Naive B cell (primary cell): Measurements from ENCODE around the gene TAC3. TPM values are rescaled to one million over a fixed set of nuclear protein-coding genes. Genes with fewer than 3 reads are reported as not detected.
"Not testable (repeated sequence)": the region's sequence is repeated elsewhere in the genome, so short reads cannot be mapped to it uniquely, and the experiment has no call there.

Source experiments
- ATAC-seq, 2 donors: fragments of 150-1000 bp; cut with Tn5 transposase; 2 replicates each; pipeline ENCODE4 v1.10.0; 2021; ENCODE audit warnings: low read depth in 2 of 2, mild to moderate bottlenecking in 2 of 2, moderate library complexity in 2 of 2
- DNase-seq: peaks from one replicate; pipeline ENCODE4 v3.0.0; 2022
- H3K27ac Mint-ChIP-seq, 6 donors: one replicate each; pipeline ENCODE4 v1.8.0; 2020 to 2022; ENCODE audit warnings: mild to moderate bottlenecking in 6 of 6, mixed read lengths in 6 of 6, moderate library complexity in 5 of 6, inconsistent platforms in 2 of 6
- H3K27me3 Mint-ChIP-seq, 3 donors: one replicate each; pipeline ENCODE4 v1.8.0; 2021 to 2022; ENCODE audit warnings: mixed read lengths in 3 of 3, mild to moderate bottlenecking in 1 of 3
- H3K36me3 Mint-ChIP-seq, 2 donors: one replicate each; pipeline ENCODE4 v1.8.0; 2020 to 2022; ENCODE audit warnings: mixed read lengths in 2 of 2, inconsistent platforms in 1 of 2, mild to moderate bottlenecking in 1 of 2
- H3K4me1 Mint-ChIP-seq, 3 donors: one replicate each; pipeline ENCODE4 v1.8.0; 2020 to 2022; ENCODE audit warnings: mixed read lengths in 3 of 3, inconsistent platforms in 1 of 3, mild to moderate bottlenecking in 1 of 3, moderate library complexity in 1 of 3
- H3K4me3 Mint-ChIP-seq, 8 donors: one replicate each; pipeline ENCODE4 v1.8.0; 2020 to 2022; ENCODE audit warnings: mild to moderate bottlenecking in 8 of 8, mixed read lengths in 8 of 8, moderate library complexity in 8 of 8, inconsistent platforms in 2 of 8
- H3K9me3 Mint-ChIP-seq, 7 donors: one replicate each; pipeline ENCODE4 v1.8.0; 2020 to 2022; ENCODE audit warnings: mixed read lengths in 7 of 7, mild to moderate bottlenecking in 5 of 7, inconsistent platforms in 2 of 7, moderate library complexity in 1 of 7
- polyA plus RNA-seq, 6 donors: library from polyadenylated mRNA; unstranded; fragments of 300-500 nt; fragmentation: Illumina TruSeq; gene quantifications; one replicate each; pipeline ENCODE4 v1.2.3, GENCODE V29; 2021; ENCODE audit warnings: low read depth in 6 of 6

The TAC3 gene
- polyA plus RNA-seq, 6 donors from 2014 or later, result not detected

- ATAC-seq (no peak), DNase-seq (no peak)
- Mint-ChIP-seq H3K4me1 (peaks cover 30 to 39% (median 36%) of the 10 kb centered on the region in 3 donors), H3K36me3 (peaks cover 4 to 10% of the 10 kb centered on the region in 2 donors), H3K27me3 (no peaks in the 10 kb centered on the region), H3K9me3 (no peaks in the 10 kb centered on the region), H3K27ac (no peak overlapping the region), H3K4me3 (no peak overlapping the region)
Observed at GRCh38 chr12:56995930-56996496, 20.3 kb downstream of the TAC3 start.

DNA sequence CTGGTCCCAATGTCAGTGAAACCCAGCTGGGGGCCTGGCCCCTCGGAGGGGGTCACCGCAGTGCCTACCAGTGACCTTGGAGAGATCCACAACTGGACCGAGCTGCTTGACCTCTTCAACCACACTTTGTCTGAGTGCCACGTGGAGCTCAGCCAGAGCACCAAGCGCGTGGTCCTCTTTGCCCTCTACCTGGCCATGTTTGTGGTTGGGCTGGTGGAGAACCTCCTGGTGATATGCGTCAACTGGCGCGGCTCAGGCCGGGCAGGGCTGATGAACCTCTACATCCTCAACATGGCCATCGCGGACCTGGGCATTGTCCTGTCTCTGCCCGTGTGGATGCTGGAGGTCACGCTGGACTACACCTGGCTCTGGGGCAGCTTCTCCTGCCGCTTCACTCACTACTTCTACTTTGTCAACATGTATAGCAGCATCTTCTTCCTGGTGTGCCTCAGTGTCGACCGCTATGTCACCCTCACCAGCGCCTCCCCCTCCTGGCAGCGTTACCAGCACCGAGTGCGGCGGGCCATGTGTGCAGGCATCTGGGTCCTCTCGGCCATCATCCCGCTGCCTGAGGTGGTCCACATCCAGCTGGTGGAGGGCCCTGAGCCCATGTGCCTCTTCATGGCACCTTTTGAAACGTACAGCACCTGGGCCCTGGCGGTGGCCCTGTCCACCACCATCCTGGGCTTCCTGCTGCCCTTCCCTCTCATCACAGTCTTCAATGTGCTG, 21.0 kb downstream of the TAC3 start:
- no peaks in the 10 kb centered on the region for H3K27me3 Mint-ChIP-seq
- DNase-seq (no peak), ATAC-seq (no peak)
- peaks cover 4 to 10% of the 10 kb centered on the region in 2 donors for H3K36me3 Mint-ChIP-seq
- no peak overlapping the region for H3K4me3 Mint-ChIP-seq
- no peaks in the 10 kb centered on the region for H3K9me3 Mint-ChIP-seq
- peaks cover 26 to 36% (median 34%) of the 10 kb centered on the region in 3 donors for H3K4me1 Mint-ChIP-seq
- no peak overlapping the region for H3K27ac Mint-ChIP-seq

DNA sequence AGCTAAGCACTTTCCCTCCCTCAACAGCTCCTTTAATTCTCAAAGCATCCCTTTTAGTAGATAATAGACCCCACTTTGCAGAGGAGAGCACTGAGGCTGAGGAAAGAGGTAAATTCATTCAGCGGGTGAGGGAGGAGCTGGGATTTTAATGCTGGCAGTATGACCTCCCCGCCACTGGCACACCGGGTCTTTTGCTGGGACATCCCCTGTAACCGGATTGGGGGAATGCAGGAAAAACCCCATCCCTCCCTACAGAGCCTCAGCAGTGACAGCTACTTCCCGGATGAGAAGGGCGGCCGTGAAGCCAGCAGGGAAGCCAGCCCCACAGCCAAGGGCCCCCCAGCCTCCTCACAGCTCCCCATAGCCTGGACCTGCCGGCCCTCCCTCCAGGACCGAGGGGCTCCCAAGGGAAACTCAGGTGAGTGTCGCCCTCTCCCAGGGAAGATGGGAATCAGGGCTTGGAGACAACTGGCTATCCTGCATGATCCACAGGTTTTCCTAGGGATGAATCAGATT, 22.0 kb downstream of the TAC3 start:
- Mint-ChIP-seq H3K27ac (no peak overlapping the region), H3K36me3 (peaks cover 4 to 10% of the 10 kb centered on the region in 2 donors), H3K9me3 (no peaks in the 10 kb centered on the region), H3K4me3 (no peak overlapping the region), H3K27me3 (no peaks in the 10 kb centered on the region), H3K4me1 (peaks cover 19 to 30% (median 24%) of the 10 kb centered on the region in 3 donors)
- DNase-seq, result no peak
- ATAC-seq, result no peak

GRCh38 chr12:56993346-56993745, 23.0 kb downstream of the TAC3 start:
- H3K9me3 Mint-ChIP-seq, result no peaks in the 10 kb centered on the region
- DNase-seq, result no peak
- H3K27me3 Mint-ChIP-seq, result peaks cover 0 to 2% (median 1%) of the 10 kb centered on the region in 3 donors
- H3K4me3 Mint-ChIP-seq, result no peak overlapping the region
- peak overlapping the region in 1 of 6 donors; percentile 34 for H3K27ac Mint-ChIP-seq
- peaks cover 4 to 10% of the 10 kb centered on the region in 2 donors for H3K36me3 Mint-ChIP-seq
- H3K4me1 Mint-ChIP-seq, result peaks cover 9 to 21% (median 15%) of the 10 kb centered on the region in 3 donors
- no peak for ATAC-seq

DNA sequence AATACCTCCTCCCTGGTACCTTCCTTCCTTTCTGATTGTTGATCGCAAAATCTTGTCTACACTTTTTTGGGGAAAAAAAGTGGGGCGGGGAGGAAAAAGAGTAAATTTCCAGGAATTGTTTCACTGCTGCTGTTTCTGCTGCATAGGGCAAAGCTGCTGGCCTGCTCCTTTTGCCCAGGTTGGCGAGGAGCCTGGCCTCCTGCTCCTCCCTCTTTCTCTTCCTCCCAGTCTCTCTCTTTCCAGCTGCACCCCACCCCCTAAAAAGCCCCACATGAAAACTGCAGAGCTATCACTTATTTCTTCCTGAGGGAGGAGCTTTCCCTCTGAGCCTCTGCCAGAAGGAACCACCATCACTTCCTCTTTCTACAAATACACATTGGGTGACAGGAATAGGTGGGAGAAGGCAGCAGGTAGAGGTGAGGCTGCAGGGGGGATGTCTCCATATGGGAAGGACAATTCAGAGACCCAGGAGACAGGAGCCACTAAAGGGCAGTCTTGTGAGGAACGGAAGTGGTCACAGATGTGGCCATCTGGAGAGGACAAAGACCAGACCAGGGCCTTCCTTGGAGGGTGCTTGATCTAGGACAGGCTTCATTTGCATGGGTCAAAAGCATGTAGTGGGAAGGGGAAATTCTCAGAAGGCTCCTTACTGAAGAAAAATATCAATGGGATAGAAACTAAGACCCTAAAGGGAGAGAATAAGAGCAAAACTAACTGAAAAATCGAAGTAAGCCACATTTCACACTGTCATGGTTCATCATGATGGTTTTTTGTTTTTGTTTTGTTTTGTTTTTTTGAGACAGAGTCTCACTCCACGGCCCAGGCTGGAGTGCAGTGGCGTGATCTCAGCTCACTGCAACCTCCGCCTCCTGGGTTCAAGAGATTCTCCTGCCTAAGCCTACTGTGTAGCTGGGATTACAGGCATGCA, 24.7 kb downstream of the TAC3 start:
- H3K36me3 Mint-ChIP-seq, result peaks cover 0 to 10% of the 10 kb centered on the region in 2 donors
- H3K4me1 Mint-ChIP-seq, result peaks cover 13 to 23% (median 15%) of the 10 kb centered on the region in 3 donors
- DNase-seq (no peak), ATAC-seq (no peak)
- no peak overlapping the region for H3K4me3 Mint-ChIP-seq
- H3K27ac Mint-ChIP-seq, result peak overlapping the region in 2 of 6 donors; percentile 61 to 80
- no peaks in the 10 kb centered on the region for H3K9me3 Mint-ChIP-seq
- peaks cover 0 to 8% (median 6%) of the 10 kb centered on the region in 3 donors for H3K27me3 Mint-ChIP-seq

DNA sequence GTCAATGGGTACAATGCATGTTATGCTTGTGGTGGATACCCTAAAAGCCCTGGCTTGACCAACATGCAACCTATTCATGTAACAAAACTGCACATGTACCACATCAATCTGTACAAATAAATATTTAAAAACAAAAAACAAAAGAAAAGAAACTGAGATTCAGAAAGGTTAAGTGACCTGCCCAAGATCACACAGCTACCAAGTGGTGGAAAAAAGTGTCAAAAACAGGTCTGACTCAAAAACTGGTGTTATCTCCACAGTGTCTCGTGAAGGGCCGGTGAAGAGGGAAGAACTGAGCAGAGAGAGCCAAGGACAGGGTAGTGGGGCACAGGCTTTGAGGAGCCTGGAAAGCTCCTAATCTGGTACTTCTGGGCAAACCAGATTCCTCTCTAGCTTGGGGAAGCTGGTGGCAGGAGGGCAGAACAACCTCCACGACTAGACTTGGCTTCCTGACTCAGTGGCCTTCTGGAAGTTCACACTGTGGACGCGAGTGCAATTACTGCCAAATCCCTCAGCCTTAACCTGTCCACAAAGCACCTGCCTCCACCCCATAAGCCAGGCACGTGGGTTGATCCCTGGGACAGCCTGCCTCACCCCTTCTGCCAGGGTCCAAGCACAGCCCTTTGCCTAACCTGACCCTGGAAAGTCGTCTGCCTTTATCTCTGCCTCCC, 25.5 kb downstream of the TAC3 start:
- ATAC-seq, result no peak
- H3K9me3 Mint-ChIP-seq, result no peaks in the 10 kb centered on the region
- H3K27me3 Mint-ChIP-seq, result peaks cover 0 to 8% (median 6%) of the 10 kb centered on the region in 3 donors
- H3K4me1 Mint-ChIP-seq, result peaks cover 13 to 19% (median 15%) of the 10 kb centered on the region in 3 donors
- H3K27ac Mint-ChIP-seq, result peak overlapping the region in 1 of 6 donors; percentile 61
- H3K36me3 Mint-ChIP-seq, result peaks cover 0 to 3% of the 10 kb centered on the region in 2 donors
- H3K4me3 Mint-ChIP-seq, result no peak overlapping the region
- no peak for DNase-seq

DNA sequence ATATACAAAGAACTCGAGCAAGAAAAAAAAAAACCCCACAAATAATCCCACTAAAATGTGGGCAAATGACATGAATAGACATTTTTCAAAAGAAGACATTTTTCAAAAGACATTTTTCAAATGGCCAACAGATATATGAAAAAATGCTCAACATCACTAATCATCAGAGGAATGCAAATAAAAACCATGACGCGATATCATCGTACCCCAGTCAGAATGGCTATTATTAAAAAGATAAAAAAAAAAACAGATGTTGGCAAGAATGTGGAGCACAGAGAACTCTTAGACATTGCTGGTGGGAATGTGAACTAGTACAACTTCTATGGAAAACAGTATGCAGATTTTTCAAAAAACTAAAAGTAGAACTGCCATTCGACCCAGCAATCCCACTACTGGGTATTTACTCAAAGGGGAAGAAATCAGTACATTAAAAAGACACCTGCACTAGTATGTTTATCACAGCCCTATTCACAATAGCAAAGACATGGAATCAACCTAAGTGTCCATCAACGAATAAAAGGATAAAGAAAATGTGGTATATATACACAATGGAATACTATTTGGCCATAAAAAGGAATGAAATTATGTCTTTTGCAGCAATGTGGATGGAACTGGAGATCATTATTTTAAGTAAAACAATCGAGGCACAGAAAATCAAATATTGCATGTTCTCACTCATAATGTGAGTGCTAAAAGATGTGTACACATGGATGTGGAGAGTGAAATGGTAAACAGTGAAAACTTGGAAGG, 26.3 kb downstream of the TAC3 start:
- Mint-ChIP-seq H3K9me3 (no peaks in the 10 kb centered on the region), H3K27ac (no peak overlapping the region), H3K36me3 (no peaks in the 10 kb centered on the region), H3K4me3 (no peak overlapping the region), H3K4me1 (peaks cover 13 to 18% (median 15%) of the 10 kb centered on the region in 3 donors), H3K27me3 (peaks cover 0 to 8% (median 6%) of the 10 kb centered on the region in 3 donors)
- DNase-seq (no peak), ATAC-seq (no peak)

DNA sequence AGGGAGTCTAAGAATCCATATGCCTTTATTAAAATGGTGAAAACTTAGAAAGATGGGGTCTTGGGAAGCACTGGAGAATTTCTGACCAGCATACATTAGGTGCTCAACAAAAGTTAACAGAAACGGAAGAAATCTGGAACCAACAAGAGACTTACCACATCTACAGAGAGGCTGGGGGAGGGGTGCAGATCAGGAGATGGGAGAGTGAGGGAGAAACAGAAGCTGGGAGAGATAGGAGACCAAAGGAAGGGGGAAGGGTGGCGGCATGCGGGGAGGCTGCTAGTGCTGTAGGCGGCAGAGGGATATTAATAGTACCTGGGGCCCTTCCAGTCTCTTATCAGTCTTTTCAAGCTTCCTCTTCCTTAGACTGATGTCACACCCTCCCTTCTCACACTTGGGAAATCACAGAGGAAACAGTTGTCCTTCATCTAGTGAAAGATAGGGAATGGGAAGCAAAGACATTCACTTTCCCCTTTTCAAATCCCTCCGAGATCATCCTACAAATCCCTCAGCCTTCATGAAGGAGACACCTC, 28.1 kb downstream of the TAC3 start:
- Mint-ChIP-seq H3K36me3 (no peaks in the 10 kb centered on the region), H3K9me3 (no peaks in the 10 kb centered on the region), H3K4me3 (peak overlapping the region in 1 of 8 donors; percentile 29), H3K27me3 (peaks cover 0 to 8% (median 6%) of the 10 kb centered on the region in 3 donors), H3K27ac (no peak overlapping the region), H3K4me1 (peaks cover 13 to 15% (median 14%) of the 10 kb centered on the region in 3 donors)
- no peak for ATAC-seq
- no peak for DNase-seq

- ATAC-seq, result peak; percentile 54 to 68
- Mint-ChIP-seq H3K9me3 (no peaks in the 10 kb centered on the region), H3K4me1 (peaks cover 13 to 15% (median 14%) of the 10 kb centered on the region in 3 donors), H3K27me3 (peaks cover 0 to 8% (median 6%) of the 10 kb centered on the region in 3 donors), H3K27ac (peak overlapping the region in 2 of 6 donors; percentile 67 to 91), H3K4me3 (peak overlapping the region in 6 of 8 donors; percentile 22 to 74 (median 68)), H3K36me3 (no peaks in the 10 kb centered on the region)
- DNase-seq, result peak; percentile 60
Observed at GRCh38 chr12:56987551-56988053, 28.7 kb downstream of the TAC3 start.

- H3K4me1 Mint-ChIP-seq, result peaks cover 13 to 15% (median 14%) of the 10 kb centered on the region in 3 donors
- DNase-seq (no peak), ATAC-seq (no peak)
- H3K27me3 Mint-ChIP-seq, result peaks cover 0 to 8% (median 6%) of the 10 kb centered on the region in 3 donors
- peak overlapping the region in 2 of 6 donors; percentile 47 to 60 for H3K27ac Mint-ChIP-seq
- H3K9me3 Mint-ChIP-seq, result no peaks in the 10 kb centered on the region
- no peaks in the 10 kb centered on the region for H3K36me3 Mint-ChIP-seq
- peak overlapping the region in 5 of 8 donors; percentile 22 to 74 (median 72) for H3K4me3 Mint-ChIP-seq
Observed at GRCh38 chr12:56987011-56987410, 29.3 kb downstream of the TAC3 start.

DNA sequence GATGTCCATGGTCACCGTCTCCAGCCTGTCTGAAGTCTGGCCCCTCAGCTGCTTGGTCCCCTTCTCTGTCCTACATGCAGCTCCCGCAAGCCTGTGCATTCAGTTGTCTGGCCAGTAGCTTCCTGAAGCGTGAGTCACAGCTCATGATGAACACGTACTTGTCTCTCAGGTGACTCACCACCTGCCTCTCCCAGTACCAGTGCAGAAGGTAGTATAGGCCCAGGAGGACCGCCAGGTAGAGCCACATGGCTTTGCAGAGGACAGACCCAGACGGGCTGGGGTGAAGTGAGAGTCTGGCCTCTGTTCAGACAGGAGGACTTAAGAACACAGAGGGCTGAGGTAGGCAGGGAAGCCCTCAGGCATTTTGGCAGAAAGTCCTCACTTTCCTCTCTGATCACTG, 30.6 kb downstream of the TAC3 start:
- not testable (repeated sequence) for H3K9me3 Mint-ChIP-seq, H3K4me3 Mint-ChIP-seq, H3K4me1 Mint-ChIP-seq, H3K27me3 Mint-ChIP-seq, DNase-seq, H3K36me3 Mint-ChIP-seq, ATAC-seq
- H3K27ac Mint-ChIP-seq, result peak overlapping the region in 1 of 6 donors; percentile 85

DNA sequence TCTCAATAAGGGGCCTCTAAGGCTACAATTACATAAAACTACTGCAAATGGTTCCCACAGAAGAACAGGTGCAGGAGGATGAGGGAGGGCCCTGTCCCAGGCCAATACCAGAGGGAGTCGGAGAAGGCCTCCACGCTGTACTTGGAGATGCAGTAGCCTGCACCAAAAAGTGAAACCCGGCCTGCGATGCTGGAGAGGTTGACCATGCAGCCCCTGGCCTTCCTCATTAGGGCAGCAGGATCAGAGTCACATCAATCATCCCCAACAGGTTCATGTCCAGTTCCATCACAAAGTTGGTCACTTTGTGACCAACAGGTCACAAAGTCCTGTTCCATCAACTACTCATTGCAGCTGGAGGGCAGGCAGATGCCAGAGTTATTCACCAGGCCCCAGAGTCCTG, 32.9 kb downstream of the TAC3 start:
- H3K27me3 Mint-ChIP-seq, result peaks cover 0 to 6% (median 6%) of the 10 kb centered on the region in 3 donors
- H3K4me1 Mint-ChIP-seq, result peaks cover 6 to 8% (median 8%) of the 10 kb centered on the region in 3 donors
- H3K27ac Mint-ChIP-seq, result no peak overlapping the region
- ATAC-seq (no peak), DNase-seq (no peak)
- no peak overlapping the region for H3K4me3 Mint-ChIP-seq
- no peaks in the 10 kb centered on the region for H3K36me3 Mint-ChIP-seq
- H3K9me3 Mint-ChIP-seq, result no peaks in the 10 kb centered on the region
